ENCODE results near the gene TMC1.

DNA sequence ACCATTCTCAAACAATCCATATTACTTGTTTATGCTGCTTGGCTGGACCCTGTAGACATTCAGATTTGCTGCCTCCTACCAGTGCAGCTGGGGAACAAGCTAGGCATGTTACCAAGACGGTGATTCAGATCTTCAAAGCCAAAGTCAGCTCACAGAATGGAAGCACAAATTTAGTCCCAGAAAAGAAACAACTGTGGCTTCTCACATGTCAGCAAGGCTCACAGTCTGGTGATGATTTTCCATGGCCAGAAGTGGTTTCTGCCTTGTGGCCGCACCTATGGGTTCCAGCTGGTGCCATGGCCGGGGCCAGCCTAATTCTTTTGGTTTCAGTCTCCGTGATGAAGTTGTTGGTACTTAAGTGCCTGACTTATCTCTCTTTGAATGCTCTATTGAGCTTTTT is 182.2 kb downstream of the TMC1 start:
- TF ChIP-seq, protein P1, sequence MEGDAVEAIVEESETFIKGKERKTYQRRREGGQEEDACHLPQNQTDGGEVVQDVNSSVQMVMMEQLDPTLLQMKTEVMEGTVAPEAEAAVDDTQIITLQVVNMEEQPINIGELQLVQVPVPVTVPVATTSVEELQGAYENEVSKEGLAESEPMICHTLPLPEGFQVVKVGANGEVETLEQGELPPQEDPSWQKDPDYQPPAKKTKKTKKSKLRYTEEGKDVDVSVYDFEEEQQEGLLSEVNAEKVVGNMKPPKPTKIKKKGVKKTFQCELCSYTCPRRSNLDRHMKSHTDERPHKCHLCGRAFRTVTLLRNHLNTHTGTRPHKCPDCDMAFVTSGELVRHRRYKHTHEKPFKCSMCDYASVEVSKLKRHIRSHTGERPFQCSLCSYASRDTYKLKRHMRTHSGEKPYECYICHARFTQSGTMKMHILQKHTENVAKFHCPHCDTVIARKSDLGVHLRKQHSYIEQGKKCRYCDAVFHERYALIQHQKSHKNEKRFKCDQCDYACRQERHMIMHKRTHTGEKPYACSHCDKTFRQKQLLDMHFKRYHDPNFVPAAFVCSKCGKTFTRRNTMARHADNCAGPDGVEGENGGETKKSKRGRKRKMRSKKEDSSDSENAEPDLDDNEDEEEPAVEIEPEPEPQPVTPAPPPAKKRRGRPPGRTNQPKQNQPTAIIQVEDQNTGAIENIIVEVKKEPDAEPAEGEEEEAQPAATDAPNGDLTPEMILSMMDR (IDR thresholded peaks at IDR 0.05), result no peak
- TF ChIP-seq POLR2AphosphoS5 (IDR thresholded peaks at IDR 0.05) (no peak), POLR2A (IDR thresholded peaks at IDR 0.05) (no peak), EP300 (IDR thresholded peaks at IDR 0.05) (no peak)

All from stomach (tissue), 4 donors.